CD8-positive, alpha-beta memory T cell (primary cell): Measurements from ENCODE around the gene ZMYM4. TPM values are rescaled to one million over a fixed set of nuclear protein-coding genes. Genes with fewer than 3 reads are reported as not detected.

Experiments used
- CTCF ChIA-PET: fragments of 350-600 bp; sonication (Branson Sonifier 250); formaldehyde crosslinking; loops from one replicate; lab custom pipeline; 2021; ENCODE audit warnings: antibody characterized with exemption; lab: Charles Lee
- POLR2A ChIA-PET: fragments of 350-600 bp; sonication (Branson Sonifier 250); formaldehyde crosslinking; loops from one replicate; lab custom pipeline; 2021; ENCODE audit warnings: antibody characterized with exemption; lab: Charles Lee
- DNase-seq, 5 donors: peaks; one replicate each; pipeline versions ENCODE4 v3.0.0 to v3.0.0-alpha.2; 2020 to 2022; ENCODE audit warnings: mixed read lengths in 1 of 5
- H3K27ac ChIP-seq: one replicate; pipeline ENCODE4 v1.7.0; 2013; ENCODE audit warnings: low read depth, mild to moderate bottlenecking, low read length, moderate library complexity
- H3K27me3 ChIP-seq: 2 replicates; pipeline ENCODE4 v1.7.0; 2013; ENCODE audit warnings: low read length, mild to moderate bottlenecking; ENCODE audit not compliant: insufficient read depth, poor library complexity, severe bottlenecking
- H3K36me3 ChIP-seq: 2 replicates; pipeline ENCODE4 v1.7.0; 2013; ENCODE audit warnings: mild to moderate bottlenecking, low read length, moderate library complexity; ENCODE audit not compliant: insufficient read depth
- H3K4me1 ChIP-seq: 2 replicates; pipeline ENCODE4 v1.7.0; 2013; ENCODE audit warnings: mild to moderate bottlenecking, low read length, moderate library complexity; ENCODE audit not compliant: insufficient read depth
- H3K4me3 ChIP-seq: 2 replicates; pipeline ENCODE4 v1.7.0; 2013; ENCODE audit warnings: mild to moderate bottlenecking, low read length
- H3K9me3 ChIP-seq: 2 replicates; pipeline ENCODE4 v1.7.0; 2013; ENCODE audit warnings: mild to moderate bottlenecking, low read length
- H3K27ac Mint-ChIP-seq, 8 donors: one replicate each; pipeline ENCODE4 v1.8.0; 2020 to 2021; ENCODE audit warnings: mixed read lengths in 8 of 8, mild to moderate bottlenecking in 6 of 8, inconsistent platforms in 3 of 8, moderate library complexity in 3 of 8
- H3K27me3 Mint-ChIP-seq, 2 donors: one replicate each; pipeline ENCODE4 v1.8.0; 2020 to 2021; ENCODE audit warnings: mixed read lengths in 2 of 2, mild to moderate bottlenecking in 1 of 2, moderate library complexity in 1 of 2
- H3K36me3 Mint-ChIP-seq, 3 donors: one replicate each; pipeline ENCODE4 v1.8.0; 2020 to 2021; ENCODE audit warnings: mixed read lengths in 3 of 3, inconsistent platforms in 1 of 3, mild to moderate bottlenecking in 1 of 3
- H3K4me1 Mint-ChIP-seq, 3 donors: one replicate each; pipeline ENCODE4 v1.8.0; 2020 to 2021; ENCODE audit warnings: mixed read lengths in 3 of 3, inconsistent platforms in 1 of 3, mild to moderate bottlenecking in 1 of 3
- H3K4me3 Mint-ChIP-seq, 7 donors: one replicate each; pipeline ENCODE4 v1.8.0; 2020 to 2021; ENCODE audit warnings: mixed read lengths in 7 of 7, mild to moderate bottlenecking in 6 of 7, moderate library complexity in 4 of 7, inconsistent platforms in 2 of 7
- H3K9me3 Mint-ChIP-seq, 5 donors: one replicate each; pipeline ENCODE4 v1.8.0; 2020 to 2022; ENCODE audit warnings: mixed read lengths in 5 of 5, mild to moderate bottlenecking in 3 of 5, moderate library complexity in 2 of 5, inconsistent platforms in 1 of 5
- polyA plus RNA-seq: library from polyadenylated mRNA; unstranded; fragments of 300-500 nt; fragmentation: Illumina TruSeq; gene quantifications from one replicate; pipeline ENCODE4 v1.2.3, GENCODE V29; 2021
- total RNA-seq, 2 experiments: library from RNA; stranded (reverse); gene quantifications; one replicate each; pipeline ENCODE4 v1.2.3, GENCODE V29; 2021

Gene ZMYM4
- total and polyA plus RNA-seq, 3 experiments from 2014 or later: 25.5 to 30.9 (median 26.2) TPM

- H3K27ac Mint-ChIP-seq: peak overlapping the region in 3 of 8 donors; percentile 19 to 84 (median 73)
Measured at GRCh38 chr1:35442734-35443133, 174.2 kb downstream of the ZMYM4 start.

GRCh38 chr1:35443768-35444518 is 175.4 kb downstream of the ZMYM4 start:
- Histone ChIP-seq H3K36me3 (peaks cover 66% of the 10 kb centered on the region), H3K4me3 (no peak overlapping the region), H3K4me1 (peaks cover 8% of the 10 kb centered on the region), H3K27me3 (no peaks in the 10 kb centered on the region), H3K27ac (no peak overlapping the region), H3K9me3 (no peaks in the 10 kb centered on the region)
- ChIA-PET POLR2A (no interaction called here), CTCF (interaction anchor here (2.8 kb wide), 1 partner anchor 121 kb away, joined by 12 read pairs; no protein-coding TSS in a partner anchor)
- H3K4me3 Mint-ChIP-seq: no peak overlapping the region
- H3K27ac Mint-ChIP-seq: peak overlapping the region in 1 of 8 donors; percentile 23
- no peaks in the 10 kb centered on the region for H3K9me3 Mint-ChIP-seq
- H3K27me3 Mint-ChIP-seq: no peaks in the 10 kb centered on the region
- no peak for DNase-seq
- peaks cover 0 to 5% (median 5%) of the 10 kb centered on the region in 3 donors for H3K4me1 Mint-ChIP-seq
- H3K36me3 Mint-ChIP-seq: peaks cover 20 to 63% (median 30%) of the 10 kb centered on the region in 3 donors

More at GRCh38 chr1:35442734-35443133, 174.2 kb downstream of the ZMYM4 start:
- Histone ChIP-seq H3K27ac (no peak overlapping the region), H3K36me3 (peaks cover 60% of the 10 kb centered on the region), H3K4me1 (peaks cover 8% of the 10 kb centered on the region), H3K27me3 (no peaks in the 10 kb centered on the region), H3K4me3 (no peak overlapping the region), H3K9me3 (no peaks in the 10 kb centered on the region)
- H3K4me3 Mint-ChIP-seq: no peak overlapping the region
- peaks cover 14 to 61% (median 27%) of the 10 kb centered on the region in 3 donors for H3K36me3 Mint-ChIP-seq
- no peaks in the 10 kb centered on the region for H3K9me3 Mint-ChIP-seq
- peaks cover 0 to 5% (median 5%) of the 10 kb centered on the region in 3 donors for H3K4me1 Mint-ChIP-seq
- H3K27me3 Mint-ChIP-seq: no peaks in the 10 kb centered on the region
- peak in 1 of 5 donors; percentile 30 for DNase-seq
- CTCF ChIA-PET: interaction anchor here (1.6 kb wide), 1 partner anchor 8 kb away, joined by 5 read pairs; no protein-coding TSS in a partner anchor
- POLR2A ChIA-PET: no interaction called here

GRCh38 chr1:35444519-35444774 is 175.9 kb downstream of the ZMYM4 start:
- H3K36me3 Mint-ChIP-seq: peaks cover 17 to 63% (median 27%) of the 10 kb centered on the region in 3 donors
- Histone ChIP-seq H3K27me3 (no peaks in the 10 kb centered on the region), H3K4me3 (no peak overlapping the region), H3K4me1 (peaks cover 8% of the 10 kb centered on the region), H3K36me3 (peaks cover 63% of the 10 kb centered on the region), H3K27ac (no peak overlapping the region), H3K9me3 (no peaks in the 10 kb centered on the region)
- peaks cover 0 to 5% (median 5%) of the 10 kb centered on the region in 3 donors for H3K4me1 Mint-ChIP-seq
- ChIA-PET POLR2A (no interaction called here), CTCF (interaction anchor here (2.8 kb wide), 1 partner anchor 121 kb away, joined by 12 read pairs; no protein-coding TSS in a partner anchor)
- no peaks in the 10 kb centered on the region for H3K27me3 Mint-ChIP-seq
- no peak for DNase-seq
- no peak overlapping the region for H3K4me3 Mint-ChIP-seq
- no peaks in the 10 kb centered on the region for H3K9me3 Mint-ChIP-seq
- H3K27ac Mint-ChIP-seq: peak overlapping the region in 3 of 8 donors; percentile 23 to 33 (median 23)

GRCh38 chr1:35447278-35447677 is 178.8 kb downstream of the ZMYM4 start:
- Mint-ChIP-seq H3K36me3 (peaks cover 15 to 56% (median 25%) of the 10 kb centered on the region in 3 donors), H3K27ac (peak overlapping the region in 1 of 8 donors; percentile 7), H3K9me3 (no peaks in the 10 kb centered on the region), H3K27me3 (no peaks in the 10 kb centered on the region), H3K4me3 (no peak overlapping the region), H3K4me1 (peaks cover 11 to 20% (median 15%) of the 10 kb centered on the region in 3 donors)
- Histone ChIP-seq H3K27ac (no peak overlapping the region), H3K36me3 (peaks cover 50% of the 10 kb centered on the region), H3K9me3 (no peaks in the 10 kb centered on the region), H3K27me3 (no peaks in the 10 kb centered on the region), H3K4me1 (peaks cover 17% of the 10 kb centered on the region), H3K4me3 (no peak overlapping the region)
- DNase-seq: no peak
- POLR2A ChIA-PET: interaction anchor here (0.6 kb wide), 1 partner anchor 131 kb away, joined by 3 read pairs; no protein-coding TSS in a partner anchor
- CTCF ChIA-PET: interaction anchor here (11.0 kb wide), 1 partner anchor 118 kb away, joined by 110 read pairs; no protein-coding TSS in a partner anchor

- no peak overlapping the region for H3K27ac ChIP-seq
- Mint-ChIP-seq H3K27ac (peak overlapping the region in 1 of 8 donors; percentile 93), H3K36me3 (peaks cover 15 to 55% (median 23%) of the 10 kb centered on the region in 3 donors), H3K4me3 (no peak overlapping the region), H3K27me3 (no peaks in the 10 kb centered on the region), H3K9me3 (no peaks in the 10 kb centered on the region), H3K4me1 (peaks cover 10 to 25% (median 24%) of the 10 kb centered on the region in 3 donors)
- H3K9me3 ChIP-seq: no peaks in the 10 kb centered on the region
- POLR2A ChIA-PET: no interaction called here
- H3K4me1 ChIP-seq: peaks cover 20% of the 10 kb centered on the region
- H3K27me3 ChIP-seq: no peaks in the 10 kb centered on the region
- no peak for DNase-seq
- CTCF ChIA-PET: interaction anchor here (1.1 to 11.0 kb wide), 3 partner anchors 9 to 117 kb away, joined by 3 to 110 read pairs (median 46); no protein-coding TSS in a partner anchor
- peaks cover 42% of the 10 kb centered on the region for H3K36me3 ChIP-seq
- no peak overlapping the region for H3K4me3 ChIP-seq
Measured at GRCh38 chr1:35448344-35448801, 179.9 kb downstream of the ZMYM4 start.

- Histone ChIP-seq H3K9me3 (no peaks in the 10 kb centered on the region), H3K4me1 (peaks cover 17% of the 10 kb centered on the region), H3K36me3 (peaks cover 34% of the 10 kb centered on the region), H3K27ac (no peak overlapping the region), H3K27me3 (no peaks in the 10 kb centered on the region), H3K4me3 (no peak overlapping the region)
- CTCF ChIA-PET: interaction anchor here (1.1 to 11.0 kb wide), 11 partner anchors 10 to 320 kb away, joined by 3 to 110 read pairs (median 21); partner anchors contain the start of gene CLSPN
- Mint-ChIP-seq H3K27me3 (no peaks in the 10 kb centered on the region), H3K36me3 (peaks cover 15 to 65% (median 23%) of the 10 kb centered on the region in 3 donors), H3K4me1 (peaks cover 10 to 30% (median 24%) of the 10 kb centered on the region in 3 donors), H3K4me3 (no peak overlapping the region), H3K27ac (no peak overlapping the region), H3K9me3 (no peaks in the 10 kb centered on the region)
- DNase-seq: no peak
- POLR2A ChIA-PET: no interaction called here
Measured at GRCh38 chr1:35449334-35450008, 181.0 kb downstream of the ZMYM4 start.

- Mint-ChIP-seq H3K36me3 (peaks cover 15 to 79% (median 23%) of the 10 kb centered on the region in 3 donors), H3K4me3 (peak overlapping the region in 1 of 7 donors; percentile 15), H3K27ac (peak overlapping the region; percentile 34 to 94 (median 82)), H3K4me1 (peaks cover 10 to 37% (median 35%) of the 10 kb centered on the region in 3 donors), H3K27me3 (no peaks in the 10 kb centered on the region), H3K9me3 (no peaks in the 10 kb centered on the region)
- POLR2A ChIA-PET: interaction anchor here (0.6 to 1.9 kb wide), 5 partner anchors 56 to 113 kb away, joined by 3 to 7 read pairs (median 4); no protein-coding TSS in a partner anchor
- Histone ChIP-seq H3K4me3 (no peak overlapping the region), H3K27me3 (no peaks in the 10 kb centered on the region), H3K27ac (no peak overlapping the region), H3K36me3 (peaks cover 34% of the 10 kb centered on the region), H3K9me3 (no peaks in the 10 kb centered on the region), H3K4me1 (peaks cover 17% of the 10 kb centered on the region)
- CTCF ChIA-PET: interaction anchor here (0.6 to 11.0 kb wide), 36 partner anchors 9 to 319 kb away, joined by 3 to 110 read pairs (median 9); partner anchors contain the start of genes CLSPN, KIAA0319L, NCDN and TFAP2E
- peak; percentile 59 to 83 (median 60) for DNase-seq
Measured at GRCh38 chr1:35451125-35451528, 182.6 kb downstream of the ZMYM4 start.
